IPS-11a (cell line): Measurements from ENCODE around the gene PRDX6.
"Not testable (repeated sequence)": the region's sequence is repeated elsewhere in the genome, so short reads cannot be mapped to it uniquely, and the experiment has no call there.

Experiments
- H3K4me3 ChIP-seq: one replicate; pipeline ENCODE4 v1.5.1; 2013; ENCODE audit warnings: low read depth, low read length, control low read depth

Gene PRDX6

GRCh38 chr1:173467426-173467825 is 9.7 kb upstream of the PRDX6 start:
- H3K4me3 ChIP-seq = no peak overlapping the region

GRCh38 chr1:173469656-173470055 is 7.5 kb upstream of the PRDX6 start:
- H3K4me3 ChIP-seq = no peak overlapping the region

- no peak overlapping the region for H3K4me3 ChIP-seq
Measured at GRCh38 chr1:173470608-173471007, 6.5 kb upstream of the PRDX6 start.

GRCh38 chr1:173473599-173474011 is 3.5 kb upstream of the PRDX6 start:
- H3K4me3 ChIP-seq = no peak overlapping the region

GRCh38 chr1:173474097-173474779 is 2.9 kb upstream of the PRDX6 start:
- no peak overlapping the region for H3K4me3 ChIP-seq

GRCh38 chr1:173474780-173475421 is 2.2 kb upstream of the PRDX6 start:
- not testable (repeated sequence) for H3K4me3 ChIP-seq

GRCh38 chr1:173475564-173476196 is 1.5 kb upstream of the PRDX6 start:
- H3K4me3 ChIP-seq = peak overlapping the region; percentile 71

- H3K4me3 ChIP-seq = peak overlapping the region; percentile 71
Measured at GRCh38 chr1:173476197-173476664, 904 bp upstream of the PRDX6 start.

GRCh38 chr1:173476665-173477285 is 360 bp upstream of the PRDX6 start:
- H3K4me3 ChIP-seq = peak overlapping the region; percentile 96

GRCh38 chr1:173478094-173478674 is 1.0 kb downstream of the PRDX6 start:
- peak overlapping the region; percentile 96 for H3K4me3 ChIP-seq

- H3K4me3 ChIP-seq = no peak overlapping the region
Measured at GRCh38 chr1:173479649-173480048, 2.5 kb downstream of the PRDX6 start.

- H3K4me3 ChIP-seq = no peak overlapping the region
Measured at GRCh38 chr1:173481195-173481772, 4.1 kb downstream of the PRDX6 start.

GRCh38 chr1:173482683-173483082 is 5.5 kb downstream of the PRDX6 start:
- no peak overlapping the region for H3K4me3 ChIP-seq

- no peak overlapping the region for H3K4me3 ChIP-seq
Measured at GRCh38 chr1:173484276-173484675, 7.1 kb downstream of the PRDX6 start.

- H3K4me3 ChIP-seq = no peak overlapping the region
Measured at GRCh38 chr1:173485401-173485800, 8.3 kb downstream of the PRDX6 start.

- no peak overlapping the region for H3K4me3 ChIP-seq
Measured at GRCh38 chr1:173488001-173488400, 10.9 kb downstream of the PRDX6 start.

GRCh38 chr1:173489149-173489600 is 12.0 kb downstream of the PRDX6 start:
- no peak overlapping the region for H3K4me3 ChIP-seq

GRCh38 chr1:173489929-173490328 is 12.8 kb downstream of the PRDX6 start:
- no peak overlapping the region for H3K4me3 ChIP-seq

- no peak overlapping the region for H3K4me3 ChIP-seq
Measured at GRCh38 chr1:173491508-173491907, 14.4 kb downstream of the PRDX6 start.

GRCh38 chr1:173493125-173493524 is 16.0 kb downstream of the PRDX6 start:
- H3K4me3 ChIP-seq = not testable (repeated sequence)
